CD14-positive monocyte (primary cell): ENCODE data around the gene DOCK6. TPM values are rescaled to one million over a fixed set of nuclear protein-coding genes. Genes with fewer than 3 reads are reported as not detected.

ENCODE experiments used
- DNase-seq, 3 donors: peaks; one replicate each; pipeline ENCODE4 v3.0.0-alpha.2; 2011 to 2022
- H2AFZ ChIP-seq: 2 replicates; pipeline ENCODE4 v1.6.0; 2012; ENCODE audit warnings: mild to moderate bottlenecking, low read depth, low read length, inconsistent platforms; ENCODE audit not compliant: insufficient read depth, poor library complexity, severe bottlenecking
- H3K27ac ChIP-seq, 2 donors: 1 replicate in 1 of 2; 2 replicates in 1 of 2; pipeline ENCODE4 v1.5.1; 2012 to 2013; ENCODE audit warnings: low read length in 2 of 2, control low read depth in 1 of 2, inconsistent platforms in 1 of 2, low read depth in 1 of 2, mild to moderate bottlenecking in 1 of 2
- H3K27me3 ChIP-seq, 2 donors: one replicate each; pipeline versions ENCODE4 v1.6.0 to v1.6.1; 2011 to 2013; ENCODE audit warnings: low read length in 2 of 2; ENCODE audit not compliant: control insufficient read depth in 2 of 2, insufficient read depth in 2 of 2
- H3K36me3 ChIP-seq, 2 donors: replicated peaks in 1 of 2; 1 replicate in 1 of 2; 2 replicates in 1 of 2; pipeline versions ENCODE4 v1.5.1 to v1.6.1; 2012 to 2013; ENCODE audit warnings: low read length in 2 of 2, control low read depth in 1 of 2, inconsistent platforms in 1 of 2, mild to moderate bottlenecking in 1 of 2; ENCODE audit not compliant: insufficient read depth in 2 of 2, control insufficient read depth in 1 of 2
- H3K4me1 ChIP-seq, 2 donors: 1 replicate in 1 of 2; 2 replicates in 1 of 2; pipeline versions ENCODE4 v1.5.1 to v1.6.1; 2012 to 2013; ENCODE audit warnings: low read length in 2 of 2, control low read depth in 1 of 2, inconsistent platforms in 1 of 2, mild to moderate bottlenecking in 1 of 2, moderate library complexity in 1 of 2; ENCODE audit not compliant: insufficient read depth in 2 of 2, control insufficient read depth in 1 of 2
- H3K4me2 ChIP-seq: replicated peaks from 2 replicates; pipeline ENCODE3; 2012; ENCODE audit warnings: low read length, moderate library complexity, mild to moderate bottlenecking; ENCODE audit not compliant: poor library complexity, severe bottlenecking; ENCODE audit errors: extremely low read depth
- H3K4me3 ChIP-seq, 3 experiments: fragments of 200-600 bp in 1 of 3; sonication (generic) in 1 of 3; replicated peaks in 1 of 3; 1 replicate in 2 of 3; 2 replicates in 1 of 3; pipeline ENCODE4 v1.5.1; 2011 to 2013; ENCODE audit warnings: low read length in 3 of 3, mild to moderate bottlenecking in 3 of 3, control low read depth in 2 of 3, low read depth in 2 of 3, inconsistent platforms in 1 of 3, moderate library complexity in 1 of 3
- H3K79me2 ChIP-seq: 2 replicates; pipeline ENCODE4 v1.6.0; 2012; ENCODE audit warnings: mild to moderate bottlenecking, control low read depth, inconsistent platforms, low read length, moderate library complexity; ENCODE audit not compliant: insufficient read depth
- H3K9ac ChIP-seq: 2 replicates; pipeline ENCODE4 v1.6.0; 2017; ENCODE audit warnings: low read length, mild to moderate bottlenecking; ENCODE audit not compliant: insufficient read depth, poor library complexity, severe bottlenecking
- H3K9me3 ChIP-seq, 2 donors: replicated peaks in 1 of 2; 1 replicate in 1 of 2; 2 replicates in 1 of 2; pipeline versions ENCODE4 v1.5.1 to v1.6.1; 2012 to 2013; ENCODE audit warnings: low read length in 2 of 2, control low read depth in 1 of 2; ENCODE audit not compliant: control insufficient read depth in 1 of 2, insufficient read depth in 1 of 2
- H4K20me1 ChIP-seq: 2 replicates; pipeline ENCODE4 v1.6.0; 2012; ENCODE audit warnings: mild to moderate bottlenecking, low read length, control low read depth, moderate library complexity; ENCODE audit not compliant: insufficient read depth
- H3K27ac Mint-ChIP-seq, 7 donors: one replicate each; pipeline ENCODE4 v1.8.0; 2020; ENCODE audit warnings: mild to moderate bottlenecking in 7 of 7, mixed read lengths in 7 of 7, moderate library complexity in 6 of 7, inconsistent platforms in 2 of 7
- H3K27me3 Mint-ChIP-seq, 3 donors: one replicate each; pipeline ENCODE4 v1.8.0; 2021 to 2022; ENCODE audit warnings: low read depth in 3 of 3, mild to moderate bottlenecking in 3 of 3, mixed read lengths in 3 of 3, moderate library complexity in 3 of 3, inconsistent platforms in 1 of 3
- H3K36me3 Mint-ChIP-seq, 2 donors: one replicate each; pipeline ENCODE4 v1.8.0; 2020; ENCODE audit warnings: mixed read lengths in 2 of 2, inconsistent platforms in 1 of 2, mild to moderate bottlenecking in 1 of 2
- H3K4me1 Mint-ChIP-seq: one replicate; pipeline ENCODE4 v1.8.0; 2020; ENCODE audit warnings: mild to moderate bottlenecking, mixed read lengths
- H3K4me3 Mint-ChIP-seq, 2 donors: one replicate each; pipeline ENCODE4 v1.8.0; 2020; ENCODE audit warnings: mild to moderate bottlenecking in 2 of 2, mixed read lengths in 2 of 2, moderate library complexity in 1 of 2
- H3K9me3 Mint-ChIP-seq, 7 donors: one replicate each; pipeline ENCODE4 v1.8.0; 2020 to 2022; ENCODE audit warnings: mixed read lengths in 7 of 7, mild to moderate bottlenecking in 6 of 7, moderate library complexity in 6 of 7, inconsistent platforms in 2 of 7
- WGBS: methylation state at CpG from one replicate; pipeline ENCODE4 v1.1.5; 2013; ENCODE audit warnings: missing lambda C conversion rate; ENCODE audit not compliant: insufficient coverage; 5-methylcytosine and 5-hydroxymethylcytosine counted together
- intact Hi-C, 2 donors: fragments of 100-400 bp; cut with micrococcal nuclease; formaldehyde crosslinking; loops; one replicate each; pipeline versions ENCODE4 v1.15.0 to v1.15.1; 2023
- polyA plus RNA-seq, 3 donors: library from polyadenylated mRNA; depleted of rRNA in 1 of 3; unstranded in 2 of 3; stranded (reverse) in 1 of 3; fragments of 300-500 nt in 2 of 3; fragments of >200 nt in 1 of 3; fragmentation: Illumina TruSeq in 2 of 3; gene quantifications; 1 replicate in 2 of 3; 2 replicates in 1 of 3; pipeline ENCODE4 v1.2.3, GENCODE V29; 2012 to 2021
- TF ChIP-seq, protein P1 (sequence below): fragments of 200-600 bp; IDR thresholded peaks from one replicate; pipeline ENCODE4 v1.8.0; 2022; ENCODE audit warnings: antibody characterized with exemption, mild to moderate bottlenecking

Gene DOCK6
- polyA plus RNA-seq, 3 donors = 0.03 to 0.93 (median 0.18) TPM

DNA sequence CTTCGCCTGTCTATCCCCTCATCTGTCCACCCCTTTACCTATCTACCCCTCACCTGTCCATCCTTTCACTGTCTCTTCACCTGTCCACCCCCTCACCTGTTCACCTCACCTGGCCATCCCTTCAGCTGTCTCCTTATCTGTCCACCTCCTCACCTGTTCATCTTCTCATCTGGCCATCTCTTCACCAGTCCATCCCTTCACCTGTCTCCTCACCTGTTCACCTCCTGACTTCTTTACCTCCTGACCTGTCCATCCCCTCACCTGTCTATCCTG is 51.7 kb downstream of the DOCK6 start:
- Histone ChIP-seq H3K79me2 (no peaks in the 10 kb centered on the region), H3K4me1 (no peaks in the 10 kb centered on the region), H3K27ac (no peak overlapping the region), H3K4me3 (no peak overlapping the region), H3K9me3 (peaks cover 0 to 4% of the 10 kb centered on the region in 2 donors), H3K4me2 (no peak overlapping the region), H2AFZ (no peak overlapping the region), H4K20me1 (no peaks in the 10 kb centered on the region), H3K36me3 (no peaks in the 10 kb centered on the region), H3K27me3 (no peaks in the 10 kb centered on the region), H3K9ac (no peak overlapping the region)
- no peak overlapping the region for H3K4me3 Mint-ChIP-seq
- 83% methylated on average over 1 of the region's 1 CpG for WGBS
- no peaks in the 10 kb centered on the region for H3K4me1 Mint-ChIP-seq
- no peak for DNase-seq
- intact Hi-C loops = no loop called here
- peaks cover 0 to 15% (median 3%) of the 10 kb centered on the region in 7 donors for H3K9me3 Mint-ChIP-seq
- peaks cover 2 to 28% (median 8%) of the 10 kb centered on the region in 3 donors for H3K27me3 Mint-ChIP-seq
- TF ChIP-seq, protein P1, sequence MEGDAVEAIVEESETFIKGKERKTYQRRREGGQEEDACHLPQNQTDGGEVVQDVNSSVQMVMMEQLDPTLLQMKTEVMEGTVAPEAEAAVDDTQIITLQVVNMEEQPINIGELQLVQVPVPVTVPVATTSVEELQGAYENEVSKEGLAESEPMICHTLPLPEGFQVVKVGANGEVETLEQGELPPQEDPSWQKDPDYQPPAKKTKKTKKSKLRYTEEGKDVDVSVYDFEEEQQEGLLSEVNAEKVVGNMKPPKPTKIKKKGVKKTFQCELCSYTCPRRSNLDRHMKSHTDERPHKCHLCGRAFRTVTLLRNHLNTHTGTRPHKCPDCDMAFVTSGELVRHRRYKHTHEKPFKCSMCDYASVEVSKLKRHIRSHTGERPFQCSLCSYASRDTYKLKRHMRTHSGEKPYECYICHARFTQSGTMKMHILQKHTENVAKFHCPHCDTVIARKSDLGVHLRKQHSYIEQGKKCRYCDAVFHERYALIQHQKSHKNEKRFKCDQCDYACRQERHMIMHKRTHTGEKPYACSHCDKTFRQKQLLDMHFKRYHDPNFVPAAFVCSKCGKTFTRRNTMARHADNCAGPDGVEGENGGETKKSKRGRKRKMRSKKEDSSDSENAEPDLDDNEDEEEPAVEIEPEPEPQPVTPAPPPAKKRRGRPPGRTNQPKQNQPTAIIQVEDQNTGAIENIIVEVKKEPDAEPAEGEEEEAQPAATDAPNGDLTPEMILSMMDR = no peak
- no peaks in the 10 kb centered on the region for H3K36me3 Mint-ChIP-seq
- H3K27ac Mint-ChIP-seq = peak overlapping the region in 3 of 7 donors; percentile 40 to 77 (median 47)

DNA sequence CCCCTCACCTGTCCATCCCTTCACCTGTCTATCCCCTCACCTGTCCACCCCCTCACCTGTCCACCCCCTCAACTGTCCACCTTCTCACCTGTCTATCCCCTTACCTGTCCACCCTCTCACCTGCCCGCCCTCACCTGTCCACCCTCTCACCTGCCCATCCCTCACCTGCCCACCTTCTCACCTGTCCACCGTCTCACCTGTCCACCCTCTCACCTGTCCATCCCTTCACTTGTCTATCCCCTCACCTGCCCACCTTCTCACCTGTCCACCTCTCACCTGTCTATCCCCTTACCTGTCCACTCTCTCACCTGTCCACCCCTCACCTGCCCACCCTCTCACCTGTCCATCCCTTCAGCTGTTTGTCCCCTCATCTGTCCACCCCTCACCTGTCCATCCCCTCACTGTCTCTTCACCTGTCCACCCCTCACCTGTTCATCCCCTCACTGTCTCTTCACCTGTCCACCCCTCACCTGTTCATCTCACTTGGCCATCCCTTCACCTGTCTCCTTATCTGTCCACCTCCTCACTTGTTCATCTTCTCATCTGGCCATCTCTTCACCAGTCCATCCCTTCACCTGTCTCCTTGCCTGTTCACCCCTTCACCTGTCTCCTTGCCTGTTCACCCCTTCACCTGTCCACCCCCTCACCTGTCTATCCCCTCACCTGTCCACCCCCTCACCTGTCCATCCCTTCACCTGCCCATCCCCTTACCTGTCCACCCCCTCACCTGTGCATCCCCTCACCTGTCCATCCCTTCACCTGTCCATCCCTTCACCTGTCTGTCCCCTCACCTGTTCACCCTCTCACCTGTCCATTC is 52.3 kb downstream of the DOCK6 start:
- Mint-ChIP-seq H3K27ac (peak overlapping the region in 3 of 7 donors; percentile 40 to 68 (median 47)), H3K36me3 (no peaks in the 10 kb centered on the region), H3K4me3 (no peak overlapping the region), H3K27me3 (peaks cover 2 to 28% (median 8%) of the 10 kb centered on the region in 3 donors), H3K4me1 (peaks cover under 1% of the 10 kb centered on the region), H3K9me3 (peaks cover 0 to 12% (median 3%) of the 10 kb centered on the region in 7 donors)
- H3K9ac ChIP-seq = no peak overlapping the region
- no peak for DNase-seq
- H3K27me3 ChIP-seq = no peaks in the 10 kb centered on the region
- WGBS = 81% methylated on average over 2 of the region's 2 CpGs
- H3K9me3 ChIP-seq = peaks cover 0 to 4% of the 10 kb centered on the region in 2 donors
- H3K27ac ChIP-seq = no peak overlapping the region
- TF ChIP-seq, protein P1 = no peak
- H2AFZ ChIP-seq = no peak overlapping the region
- no peak overlapping the region for H3K4me3 ChIP-seq
- intact Hi-C loops = loop anchor here in 1 of 2 donors (5.0 kb wide), 1 partner anchor 173 kb away; no protein-coding TSS in a partner anchor
- no peaks in the 10 kb centered on the region for H3K79me2 ChIP-seq
- H3K4me2 ChIP-seq = no peak overlapping the region
- no peaks in the 10 kb centered on the region for H4K20me1 ChIP-seq
- H3K36me3 ChIP-seq = no peaks in the 10 kb centered on the region
- H3K4me1 ChIP-seq = no peaks in the 10 kb centered on the region
